ENCODE results near the gene DRG1.
A peak's percentile ranks its signal among the peaks of the same experiment; 100 is the strongest.
"Not testable (repeated sequence)": the region's sequence is repeated elsewhere in the genome, so short reads cannot be mapped to it uniquely, and the experiment has no call there.

Gene DRG1

DNA sequence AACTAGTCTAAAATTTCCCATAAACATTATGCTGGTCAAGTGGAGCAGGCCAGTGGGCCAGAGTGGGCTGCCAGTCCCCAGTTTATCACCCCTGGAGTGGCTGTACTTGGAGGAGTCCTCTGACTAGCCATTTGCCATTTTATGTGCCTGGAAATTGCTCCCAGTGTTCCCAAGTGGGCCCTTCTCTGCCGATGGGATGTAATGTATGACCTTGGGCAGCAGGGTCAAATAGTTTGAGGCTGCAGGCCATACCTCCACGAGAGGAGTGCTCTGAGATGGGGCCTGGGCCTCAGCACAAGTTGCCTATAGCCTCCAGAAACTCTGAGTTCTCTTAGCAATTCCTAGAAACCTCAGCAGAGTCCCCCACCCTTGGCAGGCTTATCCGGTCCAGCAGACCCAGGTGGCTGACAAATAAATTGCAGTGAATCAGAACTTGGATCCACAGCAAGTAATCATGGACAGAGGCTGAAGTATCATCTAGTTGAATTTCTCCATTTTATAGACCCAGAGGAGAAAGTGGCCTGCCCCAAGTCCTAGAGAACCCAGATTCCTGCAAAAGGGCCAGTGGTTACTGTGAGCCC lies 35.4 kb upstream of the DRG1 start:
- DNase-seq (ENCODE audit: low read depth), result no peak
- no peak for TF ChIP-seq CTCF (conservative IDR thresholded peaks at IDR 0.05; ENCODE audit: low read depth, low read length)
- no peak overlapping the region for H3K4me3 ChIP-seq (ENCODE audit: low read depth, low read length)

DNA sequence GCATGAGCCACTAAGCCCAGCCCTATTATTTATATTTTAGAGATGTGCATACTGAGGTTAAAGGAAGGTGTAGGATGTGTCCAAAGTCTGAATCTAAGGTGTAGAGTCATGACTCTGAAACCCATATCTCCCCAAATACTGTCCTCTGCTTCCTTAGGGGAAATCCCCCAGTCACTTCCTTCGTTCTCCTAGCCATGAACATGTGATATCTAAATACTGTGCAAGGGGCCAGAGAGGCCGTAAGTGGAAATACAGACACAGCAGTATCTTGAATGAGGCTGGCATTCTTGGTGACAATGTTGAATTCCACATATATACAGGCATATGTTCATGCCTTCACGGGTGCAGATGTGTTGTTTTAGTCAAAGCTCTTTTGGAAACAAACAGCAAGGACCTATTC lies 32.0 kb upstream of the DRG1 start:
- no peak for DNase-seq (ENCODE audit: low read depth)
- no peak for TF ChIP-seq CTCF (conservative IDR thresholded peaks at IDR 0.05; ENCODE audit: low read depth, low read length)
- H3K4me3 ChIP-seq (ENCODE audit: low read depth, low read length), result no peak overlapping the region

DNA sequence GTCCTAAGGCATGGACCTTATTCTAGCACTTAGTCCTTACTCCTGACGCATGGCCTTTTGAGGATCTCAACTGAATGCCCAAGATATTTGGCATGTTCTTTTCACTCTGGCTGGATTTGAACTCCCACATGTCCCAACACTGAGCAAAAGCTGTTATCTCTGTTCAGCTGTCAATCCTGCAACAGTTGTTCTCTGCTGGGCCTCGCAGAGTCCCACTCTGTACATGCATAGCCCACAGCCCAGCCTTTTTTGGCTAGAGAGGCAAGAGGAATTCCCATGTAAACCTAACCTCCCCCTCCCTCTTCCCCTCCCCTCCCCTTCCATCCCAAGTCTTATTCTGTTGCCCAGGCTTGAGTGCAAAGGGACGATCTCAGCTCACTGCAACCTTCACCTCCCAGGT lies 21.8 kb upstream of the DRG1 start:
- H3K4me3 ChIP-seq (ENCODE audit: low read depth, low read length), result no peak overlapping the region
- TF ChIP-seq CTCF (conservative IDR thresholded peaks at IDR 0.05; ENCODE audit: low read depth, low read length), result no peak
- DNase-seq (ENCODE audit: low read depth), result no peak

- no peak for TF ChIP-seq CTCF (conservative IDR thresholded peaks at IDR 0.05; ENCODE audit: low read depth, low read length)
- peak; percentile 62 for DNase-seq (ENCODE audit: low read depth)
- no peak overlapping the region for H3K4me3 ChIP-seq (ENCODE audit: low read depth, low read length)
These were observed 21.3 kb upstream of the DRG1 start for GRCh38 chr22:31378123-31378522.

GRCh38 chr22:31378651-31379050 lies 20.8 kb upstream of the DRG1 start:
- not testable (repeated sequence) for H3K4me3 ChIP-seq (ENCODE audit: low read depth, low read length)
- peak; percentile 44 for DNase-seq (ENCODE audit: low read depth)

- no peak for TF ChIP-seq CTCF (conservative IDR thresholded peaks at IDR 0.05; ENCODE audit: low read depth, low read length)
- no peak overlapping the region for H3K4me3 ChIP-seq (ENCODE audit: low read depth, low read length)
- no peak for DNase-seq (ENCODE audit: low read depth)
These were observed 5.5 kb upstream of the DRG1 start for GRCh38 chr22:31393893-31394292.

GRCh38 chr22:31394326-31394725 lies 5.1 kb upstream of the DRG1 start:
- TF ChIP-seq CTCF (conservative IDR thresholded peaks at IDR 0.05; ENCODE audit: low read depth, low read length), result no peak
- no peak for DNase-seq (ENCODE audit: low read depth)
- H3K4me3 ChIP-seq (ENCODE audit: low read depth, low read length), result no peak overlapping the region

Data from choroid plexus epithelial cell (primary cell).